GM13976 (cell line): ENCODE results near the gene MCCD1.

Source experiments
- DNase-seq: peaks from one replicate; pipeline ENCODE4 v3.0.0; 2012; ENCODE audit warnings: low spot score
- CTCF ChIP-seq: IDR thresholded peaks from 2 replicates; pipeline ENCODE4 v1.5.1; 2012; ENCODE audit warnings: borderline replicate concordance, mild to moderate bottlenecking; ENCODE audit not compliant: insufficient read depth; ENCODE audit errors: extremely low read depth, missing control alignments, control extremely low read depth
- in situ Hi-C: fragments of 300-500 bp; cut with MboI; formaldehyde crosslinking; loops from one replicate; pipeline ENCODE4 v1.12.0; 2022; ENCODE audit warnings: low sequenced_read_pairs, mixed read lengths, inconsistent platforms; ENCODE audit not compliant: unreplicated experiment

Gene MCCD1

DNA sequence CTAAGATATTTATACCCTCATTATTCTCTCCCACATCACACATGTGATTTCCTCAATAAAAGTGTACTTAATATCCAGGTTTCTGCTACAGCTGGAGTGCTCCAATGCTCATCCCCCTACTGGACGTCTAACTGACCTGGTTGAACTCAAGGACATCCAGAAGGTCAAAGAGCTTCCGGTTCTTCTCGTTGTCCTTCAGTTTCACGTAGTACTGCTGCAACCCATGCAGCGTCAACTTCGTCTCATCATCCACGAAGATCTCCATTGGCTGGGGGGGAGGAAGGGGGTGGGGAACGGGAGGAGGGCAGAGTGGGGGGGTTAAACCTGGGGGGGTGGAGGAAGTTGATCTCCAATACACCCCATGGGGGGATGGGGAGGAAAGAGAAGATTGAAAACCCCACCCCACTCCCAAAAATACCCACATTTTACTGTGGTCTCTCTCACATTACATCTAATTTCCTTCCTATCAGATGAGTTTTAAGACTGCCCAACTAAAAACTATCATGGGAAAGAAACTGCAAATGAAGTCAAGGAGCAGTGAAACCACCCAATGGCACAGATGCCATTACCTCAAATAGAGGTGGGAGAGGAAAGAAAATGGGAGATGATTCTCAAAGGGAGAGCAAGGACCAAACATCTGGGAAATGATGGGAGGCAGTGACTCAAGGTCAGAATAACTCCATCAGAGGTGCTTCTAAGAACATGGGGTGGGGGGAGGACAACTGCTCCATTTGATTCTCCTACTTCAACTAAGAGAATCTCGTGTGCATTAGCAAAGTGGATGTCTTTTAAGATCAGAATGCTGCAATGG, 4.1 kb downstream of the MCCD1 start:
- DNase-seq = no peak
- no peak for TF ChIP-seq CTCF
- in situ Hi-C loops = no loop called here

DNA sequence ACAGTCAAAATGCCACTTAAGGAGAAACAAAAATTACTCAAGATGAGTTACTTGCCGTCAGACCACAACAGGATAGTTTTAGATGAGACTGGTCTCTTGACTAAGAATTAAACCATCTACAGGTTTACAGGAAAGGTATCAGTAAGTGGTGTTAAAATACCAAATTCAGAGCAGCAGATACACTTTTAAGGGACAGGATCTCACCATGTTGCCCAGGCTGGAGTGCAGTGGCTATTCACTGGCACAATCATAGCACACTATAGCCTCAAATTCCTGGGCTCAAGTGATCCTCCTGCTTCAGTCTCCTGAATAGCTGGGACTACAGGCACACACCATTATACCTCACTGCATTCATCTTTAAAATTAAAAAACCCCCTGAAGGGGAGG, 4.7 kb downstream of the MCCD1 start:
- TF ChIP-seq CTCF = no peak
- DNase-seq = no peak
- in situ Hi-C loops = no loop called here

DNA sequence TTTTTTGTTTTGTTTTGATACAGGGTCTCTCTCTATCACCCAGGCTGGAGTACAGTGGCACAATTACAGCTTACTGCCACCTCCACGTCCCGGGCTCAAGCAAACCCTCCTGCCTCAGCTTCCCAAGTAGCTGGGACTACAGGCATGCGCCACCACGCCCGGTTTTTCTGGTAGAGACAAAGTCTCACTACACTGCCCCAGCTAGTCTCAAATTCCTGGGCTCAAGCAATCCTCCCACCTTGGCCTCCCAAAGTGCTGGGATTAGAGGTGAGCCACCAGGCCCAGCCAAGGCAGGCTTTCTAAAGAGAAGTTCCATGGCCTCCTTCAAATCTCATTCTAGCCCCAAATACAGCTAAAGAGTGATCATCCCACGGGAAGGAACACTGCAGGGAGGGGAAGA, 5.2 kb downstream of the MCCD1 start:
- no peak for DNase-seq
- in situ Hi-C loops = no loop called here
- TF ChIP-seq CTCF = no peak

GRCh38 chr6:31534521-31535040, 5.8 kb downstream of the MCCD1 start:
- no peak for DNase-seq
- no peak for TF ChIP-seq CTCF
- in situ Hi-C loops = no loop called here

DNA sequence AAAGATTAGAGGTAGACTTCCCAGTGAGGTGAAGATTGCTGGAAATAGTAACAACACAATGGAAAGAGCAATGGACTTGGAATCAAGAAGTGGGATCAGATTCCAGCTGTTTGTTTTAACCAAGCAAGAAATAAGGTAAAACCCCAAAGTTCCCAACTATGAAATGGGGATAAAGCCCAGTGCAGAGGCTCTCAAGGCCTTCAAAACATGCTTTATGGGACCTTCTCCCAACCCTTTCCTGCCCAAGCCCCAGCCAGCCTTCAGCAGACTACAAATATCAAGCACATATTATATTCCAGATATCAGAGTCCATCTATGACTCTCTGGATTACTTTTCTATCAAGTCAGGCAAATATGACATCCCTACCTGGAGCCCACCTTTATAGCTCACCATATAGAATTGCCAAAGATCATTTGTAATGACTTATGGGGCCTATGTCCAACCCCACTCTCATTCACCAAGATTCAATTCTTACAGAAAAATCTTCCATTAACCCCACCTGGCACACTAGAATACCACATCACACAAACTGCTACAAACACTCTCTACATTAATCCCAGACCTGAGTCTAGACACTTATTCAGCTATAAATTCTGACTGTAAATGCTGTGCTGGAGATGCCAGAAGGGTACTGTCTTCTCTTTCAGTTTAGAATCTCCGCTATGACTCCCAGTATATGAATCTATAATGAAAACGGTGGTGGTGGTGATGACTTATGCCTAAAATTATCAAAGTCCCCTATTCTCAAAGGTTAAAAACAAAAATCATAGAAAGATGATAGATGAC, 7.0 kb downstream of the MCCD1 start:
- TF ChIP-seq CTCF = no peak
- DNase-seq = no peak
- in situ Hi-C loops = no loop called here

DNA sequence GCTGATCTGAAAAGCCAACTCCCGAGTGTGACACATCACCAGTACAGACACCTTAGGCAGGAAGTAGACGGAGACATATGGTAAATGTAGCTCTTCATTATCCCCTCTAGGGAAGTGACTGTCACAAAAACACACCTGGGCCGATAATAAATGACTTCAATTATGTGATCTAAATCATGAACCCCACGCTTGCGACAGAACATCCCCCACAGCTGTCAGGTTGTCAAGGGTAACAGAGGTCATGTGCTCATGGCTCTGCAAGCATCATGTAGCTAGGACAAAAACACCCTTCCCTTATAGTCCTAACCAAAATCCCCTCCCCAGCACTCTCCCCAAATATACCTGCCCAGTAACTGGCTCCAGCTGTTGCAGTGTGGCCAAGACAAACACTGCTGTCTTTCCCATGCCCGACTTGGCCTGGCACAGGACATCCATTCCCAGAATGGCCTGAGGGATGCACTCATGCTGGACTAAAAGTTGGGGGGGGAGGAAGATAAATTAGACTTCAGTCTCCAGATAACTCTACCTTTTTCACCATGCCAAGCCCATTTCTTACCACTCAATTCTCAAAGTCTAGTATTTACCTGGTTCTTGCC, 10.1 kb downstream of the MCCD1 start:
- in situ Hi-C loops = no loop called here
- no peak for TF ChIP-seq CTCF

More for the DNA sequence above, 10.1 kb downstream of the MCCD1 start:
- no peak for DNase-seq
